ENCODE results near the gene EML4. TPM values are rescaled to one million over a fixed set of nuclear protein-coding genes. Genes with fewer than 3 reads are reported as not detected.

Gene EML4
- total RNA-seq, 4 donors from 2014 or later: 33.3 to 79.6 (median 41.5) TPM

GRCh38 chr2:42200926-42201855, 32.0 kb downstream of the EML4 start:
- TF ChIP-seq CTCF (IDR thresholded peaks at IDR 0.05): no peak
- ATAC-seq (ENCODE audit: low FRiP score): no peak

GRCh38 chr2:42202634-42203008, 33.5 kb downstream of the EML4 start:
- DNase-seq (ENCODE audit: low spot score) (no peak), ATAC-seq (ENCODE audit: low FRiP score) (no peak)
- TF ChIP-seq CTCF (IDR thresholded peaks at IDR 0.05): no peak

More at GRCh38 chr2:42200926-42201855, 32.0 kb downstream of the EML4 start:
- DNase-seq (ENCODE audit: low spot score): no peak

- DNase-seq (ENCODE audit: low spot score) (no peak), ATAC-seq (ENCODE audit: low FRiP score) (no peak)
- no peak for TF ChIP-seq CTCF (IDR thresholded peaks at IDR 0.05)
These were observed 34.6 kb downstream of the EML4 start for GRCh38 chr2:42203792-42204191.

GRCh38 chr2:42205337-42205736, 36.2 kb downstream of the EML4 start:
- DNase-seq (ENCODE audit: low spot score): no peak
- TF ChIP-seq CTCF (IDR thresholded peaks at IDR 0.05): no peak
- ATAC-seq (ENCODE audit: low FRiP score): no peak

- ATAC-seq (ENCODE audit: low FRiP score): no peak
- no peak for DNase-seq (ENCODE audit: low spot score)
- TF ChIP-seq CTCF (IDR thresholded peaks at IDR 0.05): no peak
These were observed 38.7 kb downstream of the EML4 start for GRCh38 chr2:42207826-42208225.

- no peak for TF ChIP-seq CTCF (IDR thresholded peaks at IDR 0.05)
- ATAC-seq (ENCODE audit: low FRiP score): no peak
- DNase-seq (ENCODE audit: low spot score): no peak
These were observed 41.0 kb downstream of the EML4 start for GRCh38 chr2:42210203-42210602.

GRCh38 chr2:42211291-42211690, 42.1 kb downstream of the EML4 start:
- ATAC-seq (ENCODE audit: low FRiP score) (no peak), DNase-seq (ENCODE audit: low spot score) (no peak)
- TF ChIP-seq CTCF (IDR thresholded peaks at IDR 0.05): no peak

Measured in omental fat pad (tissue), 4 donors.